ENCODE data around the gene POPDC2.

GRCh38 chr3:119664850-119665379, 4.5 kb upstream of the POPDC2 start:
- no peak for TF ChIP-seq POLR2A (IDR thresholded peaks at IDR 0.05)
- no peak for TF ChIP-seq CTCF (IDR thresholded peaks at IDR 0.05)
